HG03196 (cell line): Measurements from ENCODE around the gene KLHL22.
"Not testable (repeated sequence)": the region's sequence is repeated elsewhere in the genome, so short reads cannot be mapped to it uniquely, and the experiment has no call there.

Experiments used
- ATAC-seq: cut with Tn5 transposase; IDR thresholded peaks from one replicate; pipeline ENCODE4 v1.9.1; 2021; ENCODE audit not compliant: unreplicated experiment

KLHL22 gene

GRCh38 chr22:20405291-20405930, 90.2 kb downstream of the KLHL22 start:
- no peak for ATAC-seq

GRCh38 chr22:20404881-20405280, 90.7 kb downstream of the KLHL22 start:
- ATAC-seq: no peak

DNA sequence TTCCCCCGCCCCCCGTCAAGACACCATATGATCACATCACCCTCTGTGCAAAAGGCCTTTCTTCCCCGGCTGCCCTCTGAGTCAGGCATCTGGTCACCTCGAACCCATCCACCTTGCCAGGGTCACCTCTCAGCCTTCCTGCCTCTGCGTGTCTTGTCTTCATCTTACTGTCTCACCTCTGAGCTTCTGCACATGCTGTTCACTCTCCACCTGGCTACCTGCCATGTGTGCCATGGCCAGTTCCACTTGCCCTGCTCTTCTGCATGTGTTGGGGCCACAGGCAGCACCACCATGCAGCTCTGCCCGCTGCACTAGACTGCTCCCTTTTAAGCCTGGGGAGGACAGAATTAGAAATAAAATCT, 91.8 kb downstream of the KLHL22 start:
- no peak for ATAC-seq

- no peak for ATAC-seq
Measured at GRCh38 chr22:20402960-20403778, 92.4 kb downstream of the KLHL22 start.

- no peak for ATAC-seq
Measured at GRCh38 chr22:20401376-20402014, 94.1 kb downstream of the KLHL22 start.

- no peak for ATAC-seq
Measured at GRCh38 chr22:20400606-20401375, 94.8 kb downstream of the KLHL22 start.

- no peak for ATAC-seq
Measured at GRCh38 chr22:20399866-20400605, 95.6 kb downstream of the KLHL22 start.

DNA sequence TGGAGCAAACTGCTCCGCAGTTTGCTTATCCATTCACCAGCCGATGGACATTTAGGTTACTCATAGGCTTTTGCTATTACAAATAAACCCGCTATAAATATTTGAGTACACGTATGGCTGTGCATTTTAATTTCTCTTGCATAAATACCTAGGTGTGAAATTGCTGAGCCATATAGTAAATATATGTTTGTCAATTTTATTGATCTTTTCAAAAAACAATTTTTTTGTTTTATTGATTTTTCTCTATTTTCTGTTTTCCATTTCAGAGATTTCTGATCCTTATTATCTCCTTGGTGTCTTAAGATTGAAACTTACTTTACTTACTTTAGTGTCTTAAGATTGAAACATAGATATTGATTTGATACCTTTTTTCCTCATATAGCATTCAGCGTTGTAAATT, 97.2 kb downstream of the KLHL22 start:
- no peak for ATAC-seq

DNA sequence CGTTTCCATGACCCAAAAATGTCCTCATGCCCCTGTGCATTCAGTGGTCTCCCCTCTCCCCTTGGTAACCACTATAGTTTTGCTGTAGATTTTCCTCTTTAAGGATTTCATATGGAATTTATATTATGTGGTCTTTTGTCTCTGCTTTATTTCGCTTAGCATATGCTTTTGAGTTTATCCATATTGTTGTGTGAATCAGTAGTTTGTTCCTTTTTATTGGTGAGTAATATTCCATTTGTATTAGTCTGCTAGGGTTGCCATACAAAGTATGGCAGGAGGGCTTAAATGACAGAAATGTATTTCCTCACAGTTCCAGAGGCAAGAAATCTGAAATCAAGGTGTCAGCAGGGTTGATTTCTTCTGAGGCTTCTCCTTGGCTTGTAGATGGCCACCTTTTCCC, 98.1 kb downstream of the KLHL22 start:
- ATAC-seq: no peak

DNA sequence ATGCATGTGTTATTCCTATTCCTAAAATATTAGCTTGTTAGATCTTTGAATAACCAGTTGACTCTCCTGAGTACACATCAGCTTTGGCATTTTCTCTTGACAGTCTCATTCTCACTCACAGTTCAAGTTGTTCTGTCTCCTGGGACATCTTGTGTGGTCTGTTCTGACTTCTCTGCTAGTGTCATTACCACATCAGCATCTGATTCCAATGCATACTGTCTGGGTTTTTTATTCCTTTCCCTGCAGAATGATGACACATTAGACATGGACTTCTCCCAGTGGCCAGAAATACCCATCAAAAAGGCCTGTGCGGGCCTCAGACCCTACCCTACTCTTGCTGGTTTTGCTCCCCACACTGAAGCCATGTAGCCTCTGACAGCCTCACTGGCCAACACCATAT, 99.0 kb downstream of the KLHL22 start:
- ATAC-seq: no peak

- ATAC-seq: no peak
Measured at GRCh38 chr22:20395907-20396287, 99.7 kb downstream of the KLHL22 start.

DNA sequence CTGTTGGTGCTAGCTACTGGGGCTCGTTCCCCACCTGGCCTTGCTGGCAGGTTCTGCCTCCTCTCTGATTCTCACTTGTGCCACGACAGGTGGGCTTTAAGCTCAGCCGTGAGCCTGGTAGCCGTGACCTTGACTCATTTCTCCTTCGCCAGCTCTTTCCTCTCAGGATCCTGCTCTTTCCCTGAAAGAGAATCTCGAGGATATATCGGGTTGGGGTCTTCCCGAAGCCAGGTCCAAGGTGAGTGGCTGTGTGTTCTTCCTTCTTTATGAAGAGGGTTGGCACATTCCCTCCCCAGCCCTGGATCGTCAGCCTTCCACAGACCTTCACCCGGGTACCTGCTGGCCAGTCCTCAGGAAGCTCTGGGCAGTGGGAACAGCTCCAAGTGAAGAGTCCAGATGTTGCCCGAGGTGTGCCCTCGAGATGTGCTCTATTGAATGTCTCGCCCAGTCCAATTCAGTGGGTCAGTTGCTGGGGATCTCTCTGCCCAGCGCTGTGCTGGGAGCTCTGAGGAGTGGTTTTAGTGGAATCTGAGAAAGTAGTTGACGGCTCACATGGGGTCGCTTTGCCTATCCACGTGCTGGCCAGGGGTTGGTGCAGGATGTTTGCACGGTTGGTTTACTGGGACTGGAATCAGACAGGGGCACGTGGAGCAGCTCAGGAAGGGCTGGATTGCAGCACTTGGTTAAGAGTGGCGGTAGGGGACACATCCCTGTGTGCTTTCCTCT, 100.3 kb downstream of the KLHL22 start:
- ATAC-seq: no peak

GRCh38 chr22:20393705-20394476, 101.7 kb downstream of the KLHL22 start, which contains the start of gene ZNF74:
Gene ZNF74, plus strand, starts transcription at chr22:20394151. Its CDS starts 478 bp downstream, at chr22:20394629.
- peak; percentile 65 for ATAC-seq

DNA sequence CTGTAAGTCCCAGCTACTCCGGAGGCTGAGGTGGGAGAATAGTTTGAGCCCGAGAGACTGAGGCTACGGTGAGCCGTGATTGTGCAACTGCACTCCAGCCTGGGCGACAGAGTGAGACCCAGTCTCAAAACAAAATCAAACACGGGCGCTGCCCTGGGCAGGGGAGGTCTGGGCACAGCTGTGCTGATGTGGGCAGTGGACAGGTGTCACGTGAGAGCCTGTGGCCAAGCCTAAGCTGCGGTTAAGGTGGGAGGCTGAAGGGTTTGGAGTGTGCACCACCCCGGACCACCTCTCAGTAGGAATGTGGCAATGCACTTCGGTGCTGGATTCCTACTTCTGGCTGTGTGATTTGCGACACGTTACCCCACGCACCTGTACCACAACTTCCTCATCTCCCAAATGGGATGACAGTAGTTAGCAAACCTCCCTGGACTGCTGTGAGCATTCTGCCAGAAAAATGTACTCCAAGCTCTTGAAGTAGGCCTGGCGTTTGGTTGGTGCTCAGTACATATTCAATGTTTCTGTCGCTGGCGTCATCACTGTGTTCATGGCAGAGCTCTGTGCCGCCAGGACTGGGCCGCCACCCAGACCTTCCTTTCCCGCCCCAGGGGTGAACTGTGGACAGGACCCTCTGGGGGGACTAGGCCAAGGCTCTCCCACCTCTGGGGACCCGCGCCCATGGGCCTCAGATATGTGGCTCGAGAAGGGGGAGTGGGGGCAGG, 102.5 kb downstream of the KLHL22 start:
- ATAC-seq: no peak

- ATAC-seq: not testable (repeated sequence)
Measured at GRCh38 chr22:20392365-20392881, 103.2 kb downstream of the KLHL22 start.
